ENCODE results near the gene POLR2J.

The POLR2J gene

GRCh38 chr7:102447311-102447710 lies 31.4 kb downstream of the POLR2J start:
- no peak for TF ChIP-seq CTCF (IDR thresholded peaks at IDR 0.05; ENCODE audit: extremely low read depth, missing control alignments)
- no peak for DNase-seq (ENCODE audit: low spot score)

- TF ChIP-seq CTCF (IDR thresholded peaks at IDR 0.05; ENCODE audit: extremely low read depth, missing control alignments): no peak
- no peak for DNase-seq (ENCODE audit: low spot score)
Observed at GRCh38 chr7:102446387-102447156, 32.1 kb downstream of the POLR2J start.

- no peak for DNase-seq (ENCODE audit: low spot score)
Observed at GRCh38 chr7:102445674-102446071, 33.0 kb downstream of the POLR2J start.

GRCh38 chr7:102444961-102445673 lies 33.6 kb downstream of the POLR2J start:
- TF ChIP-seq CTCF (IDR thresholded peaks at IDR 0.05; ENCODE audit: extremely low read depth, missing control alignments): no peak
- DNase-seq (ENCODE audit: low spot score): peak; percentile 83

More at GRCh38 chr7:102445674-102446071, 33.0 kb downstream of the POLR2J start:
- TF ChIP-seq CTCF (IDR thresholded peaks at IDR 0.05; ENCODE audit: extremely low read depth, missing control alignments): no peak

GRCh38 chr7:102439963-102440795 lies 38.5 kb downstream of the POLR2J start:
- DNase-seq (ENCODE audit: low spot score): no peak
- TF ChIP-seq CTCF (IDR thresholded peaks at IDR 0.05; ENCODE audit: extremely low read depth, missing control alignments): no peak

- DNase-seq (ENCODE audit: low spot score): no peak
- no peak for TF ChIP-seq CTCF (IDR thresholded peaks at IDR 0.05; ENCODE audit: extremely low read depth, missing control alignments)
Observed at GRCh38 chr7:102436118-102436517, 42.6 kb downstream of the POLR2J start.

Data from GM20000 (cell line).